ENCODE measurements around the gene ZRANB3. TPM values are rescaled to one million over a fixed set of nuclear protein-coding genes. Genes with fewer than 3 reads are reported as not detected.

The ZRANB3 gene
- total and polyA plus RNA-seq, 10 of the 15 experiments (the other 5 are each of a cell fraction or from before 2014, with no cell fraction given) = 5.6 to 11.4 (median 9.9) TPM

DNA sequence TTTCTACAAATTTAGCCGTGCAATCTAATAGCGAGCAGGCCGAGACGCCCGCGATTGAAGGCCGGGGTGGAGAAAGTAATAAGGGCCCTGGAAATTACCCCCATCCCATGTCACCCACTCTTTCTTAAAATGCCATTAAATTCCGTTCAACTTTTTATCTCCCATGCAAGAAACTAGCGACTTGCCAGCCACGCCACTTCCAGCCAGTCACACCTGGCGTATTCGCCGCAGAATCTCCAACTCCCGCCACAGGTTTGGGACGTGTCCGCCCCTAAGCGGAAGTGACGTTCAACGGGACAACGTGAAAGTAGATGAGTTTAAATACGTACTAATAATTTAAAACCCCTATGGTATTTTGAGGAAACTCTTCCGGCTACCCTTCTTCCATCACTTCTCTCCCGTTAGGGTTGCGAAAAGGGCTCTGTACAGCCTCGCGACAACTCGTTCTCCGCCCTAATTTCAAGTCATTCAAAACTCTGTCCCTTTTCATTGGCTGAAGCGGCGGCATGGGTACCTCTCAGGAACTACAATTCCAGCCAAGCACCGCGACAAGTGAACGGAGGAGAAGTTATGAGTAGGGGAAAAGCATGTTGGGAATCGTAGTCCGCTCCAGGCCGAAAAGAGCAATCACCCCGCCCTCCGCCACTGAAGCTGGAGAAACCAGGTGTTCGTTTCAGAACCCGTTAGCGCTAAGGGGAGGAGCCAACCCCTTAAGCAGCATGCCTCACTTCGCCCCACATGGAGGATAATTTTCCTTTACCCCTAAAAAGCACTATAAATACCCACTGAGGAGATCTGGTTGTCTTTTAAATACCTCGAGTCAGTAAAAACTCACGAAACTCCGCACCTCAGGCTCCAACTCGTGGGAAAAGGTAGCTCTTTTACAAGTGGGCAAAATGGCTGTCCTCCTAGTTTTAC lies at the start of gene ZRANB3 (continued):
- TF ChIP-seq EP300 (IDR thresholded peaks at IDR 0.05; ENCODE audit: borderline replicate concordance in 1 of 2, control insufficient read depth in 1 of 2, low read depth in 2 of 2, low read length in 2 of 2) = no peak
- TF ChIP-seq, protein P1, sequence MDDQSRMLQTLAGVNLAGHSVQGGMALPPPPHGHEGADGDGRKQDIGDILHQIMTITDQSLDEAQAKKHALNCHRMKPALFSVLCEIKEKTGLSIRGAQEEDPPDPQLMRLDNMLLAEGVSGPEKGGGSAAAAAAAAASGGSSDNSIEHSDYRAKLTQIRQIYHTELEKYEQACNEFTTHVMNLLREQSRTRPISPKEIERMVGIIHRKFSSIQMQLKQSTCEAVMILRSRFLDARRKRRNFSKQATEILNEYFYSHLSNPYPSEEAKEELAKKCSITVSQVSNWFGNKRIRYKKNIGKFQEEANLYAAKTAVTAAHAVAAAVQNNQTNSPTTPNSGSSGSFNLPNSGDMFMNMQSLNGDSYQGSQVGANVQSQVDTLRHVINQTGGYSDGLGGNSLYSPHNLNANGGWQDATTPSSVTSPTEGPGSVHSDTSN (IDR thresholded peaks at IDR 0.05; ENCODE audit: insufficient replicate concordance, low read depth, low read length) = peak; percentile 75
- TF ChIP-seq, protein P2, sequence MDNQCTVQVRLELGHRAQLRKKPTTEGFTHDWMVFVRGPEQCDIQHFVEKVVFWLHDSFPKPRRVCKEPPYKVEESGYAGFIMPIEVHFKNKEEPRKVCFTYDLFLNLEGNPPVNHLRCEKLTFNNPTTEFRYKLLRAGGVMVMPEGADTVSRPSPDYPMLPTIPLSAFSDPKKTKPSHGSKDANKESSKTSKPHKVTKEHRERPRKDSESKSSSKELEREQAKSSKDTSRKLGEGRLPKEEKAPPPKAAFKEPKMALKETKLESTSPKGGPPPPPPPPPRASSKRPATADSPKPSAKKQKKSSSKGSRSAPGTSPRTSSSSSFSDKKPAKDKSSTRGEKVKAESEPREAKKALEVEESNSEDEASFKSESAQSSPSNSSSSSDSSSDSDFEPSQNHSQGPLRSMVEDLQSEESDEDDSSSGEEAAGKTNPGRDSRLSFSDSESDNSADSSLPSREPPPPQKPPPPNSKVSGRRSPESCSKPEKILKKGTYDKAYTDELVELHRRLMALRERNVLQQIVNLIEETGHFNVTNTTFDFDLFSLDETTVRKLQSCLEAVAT (IDR thresholded peaks at IDR 0.05) = no peak
- TF ChIP-seq, protein P3, sequence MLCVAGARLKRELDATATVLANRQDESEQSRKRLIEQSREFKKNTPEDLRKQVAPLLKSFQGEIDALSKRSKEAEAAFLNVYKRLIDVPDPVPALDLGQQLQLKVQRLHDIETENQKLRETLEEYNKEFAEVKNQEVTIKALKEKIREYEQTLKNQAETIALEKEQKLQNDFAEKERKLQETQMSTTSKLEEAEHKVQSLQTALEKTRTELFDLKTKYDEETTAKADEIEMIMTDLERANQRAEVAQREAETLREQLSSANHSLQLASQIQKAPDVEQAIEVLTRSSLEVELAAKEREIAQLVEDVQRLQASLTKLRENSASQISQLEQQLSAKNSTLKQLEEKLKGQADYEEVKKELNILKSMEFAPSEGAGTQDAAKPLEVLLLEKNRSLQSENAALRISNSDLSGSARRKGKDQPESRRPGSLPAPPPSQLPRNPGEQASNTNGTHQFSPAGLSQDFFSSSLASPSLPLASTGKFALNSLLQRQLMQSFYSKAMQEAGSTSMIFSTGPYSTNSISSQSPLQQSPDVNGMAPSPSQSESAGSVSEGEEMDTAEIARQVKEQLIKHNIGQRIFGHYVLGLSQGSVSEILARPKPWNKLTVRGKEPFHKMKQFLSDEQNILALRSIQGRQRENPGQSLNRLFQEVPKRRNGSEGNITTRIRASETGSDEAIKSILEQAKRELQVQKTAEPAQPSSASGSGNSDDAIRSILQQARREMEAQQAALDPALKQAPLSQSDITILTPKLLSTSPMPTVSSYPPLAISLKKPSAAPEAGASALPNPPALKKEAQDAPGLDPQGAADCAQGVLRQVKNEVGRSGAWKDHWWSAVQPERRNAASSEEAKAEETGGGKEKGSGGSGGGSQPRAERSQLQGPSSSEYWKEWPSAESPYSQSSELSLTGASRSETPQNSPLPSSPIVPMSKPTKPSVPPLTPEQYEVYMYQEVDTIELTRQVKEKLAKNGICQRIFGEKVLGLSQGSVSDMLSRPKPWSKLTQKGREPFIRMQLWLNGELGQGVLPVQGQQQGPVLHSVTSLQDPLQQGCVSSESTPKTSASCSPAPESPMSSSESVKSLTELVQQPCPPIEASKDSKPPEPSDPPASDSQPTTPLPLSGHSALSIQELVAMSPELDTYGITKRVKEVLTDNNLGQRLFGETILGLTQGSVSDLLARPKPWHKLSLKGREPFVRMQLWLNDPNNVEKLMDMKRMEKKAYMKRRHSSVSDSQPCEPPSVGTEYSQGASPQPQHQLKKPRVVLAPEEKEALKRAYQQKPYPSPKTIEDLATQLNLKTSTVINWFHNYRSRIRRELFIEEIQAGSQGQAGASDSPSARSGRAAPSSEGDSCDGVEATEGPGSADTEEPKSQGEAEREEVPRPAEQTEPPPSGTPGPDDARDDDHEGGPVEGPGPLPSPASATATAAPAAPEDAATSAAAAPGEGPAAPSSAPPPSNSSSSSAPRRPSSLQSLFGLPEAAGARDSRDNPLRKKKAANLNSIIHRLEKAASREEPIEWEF (IDR thresholded peaks at IDR 0.05; ENCODE audit: insufficient replicate concordance, low read depth, low read length) = no peak
- TF ChIP-seq TCF3 (IDR thresholded peaks at IDR 0.05; ENCODE audit: borderline replicate concordance, insufficient read depth, low read depth, low read length) = peak; percentile 79; the same call in 1 of the 2 replicates
- TF ChIP-seq TCF12 (IDR thresholded peaks at IDR 0.05; ENCODE audit: low read depth, low read length) = 0 out of 2 replicates have a peak, but pooled peaks have one; percentile 52
- TF ChIP-seq SPI1 (IDR thresholded peaks at IDR 0.05; ENCODE audit: borderline replicate concordance, insufficient read depth, low read depth, low read length) = peak; percentile 30; the same call in 1 of the 2 replicates
- TF ChIP-seq ETV6 (conservative IDR thresholded peaks at IDR 0.05 in 1 of 2, IDR thresholded peaks at IDR 0.05 in 1 of 2; ENCODE audit: borderline replicate concordance in 1 of 2, low read depth in 1 of 2) = no peak
- TF ChIP-seq MXI1 (IDR thresholded peaks at IDR 0.05; ENCODE audit: low read depth, low read length) = peak; percentile 86
- TF ChIP-seq, protein P4, sequence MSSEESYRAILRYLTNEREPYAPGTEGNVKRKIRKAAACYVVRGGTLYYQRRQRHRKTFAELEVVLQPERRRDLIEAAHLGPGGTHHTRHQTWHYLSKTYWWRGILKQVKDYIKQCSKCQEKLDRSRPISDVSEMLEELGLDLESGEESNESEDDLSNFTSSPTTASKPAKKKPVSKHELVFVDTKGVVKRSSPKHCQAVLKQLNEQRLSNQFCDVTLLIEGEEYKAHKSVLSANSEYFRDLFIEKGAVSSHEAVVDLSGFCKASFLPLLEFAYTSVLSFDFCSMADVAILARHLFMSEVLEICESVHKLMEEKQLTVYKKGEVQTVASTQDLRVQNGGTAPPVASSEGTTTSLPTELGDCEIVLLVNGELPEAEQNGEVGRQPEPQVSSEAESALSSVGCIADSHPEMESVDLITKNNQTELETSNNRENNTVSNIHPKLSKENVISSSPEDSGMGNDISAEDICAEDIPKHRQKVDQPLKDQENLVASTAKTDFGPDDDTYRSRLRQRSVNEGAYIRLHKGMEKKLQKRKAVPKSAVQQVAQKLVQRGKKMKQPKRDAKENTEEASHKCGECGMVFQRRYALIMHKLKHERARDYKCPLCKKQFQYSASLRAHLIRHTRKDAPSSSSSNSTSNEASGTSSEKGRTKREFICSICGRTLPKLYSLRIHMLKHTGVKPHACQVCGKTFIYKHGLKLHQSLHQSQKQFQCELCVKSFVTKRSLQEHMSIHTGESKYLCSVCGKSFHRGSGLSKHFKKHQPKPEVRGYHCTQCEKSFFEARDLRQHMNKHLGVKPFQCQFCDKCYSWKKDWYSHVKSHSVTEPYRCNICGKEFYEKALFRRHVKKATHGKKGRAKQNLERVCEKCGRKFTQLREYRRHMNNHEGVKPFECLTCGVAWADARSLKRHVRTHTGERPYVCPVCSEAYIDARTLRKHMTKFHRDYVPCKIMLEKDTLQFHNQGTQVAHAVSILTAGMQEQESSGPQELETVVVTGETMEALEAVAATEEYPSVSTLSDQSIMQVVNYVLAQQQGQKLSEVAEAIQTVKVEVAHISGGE (CRISPR knock-in tag; IDR thresholded peaks at IDR 0.05) = no peak
- TF ChIP-seq SMAD1 (IDR thresholded peaks at IDR 0.05; ENCODE audit: low read depth, partially characterized antibody) = no peak
- TF ChIP-seq, protein P5, sequence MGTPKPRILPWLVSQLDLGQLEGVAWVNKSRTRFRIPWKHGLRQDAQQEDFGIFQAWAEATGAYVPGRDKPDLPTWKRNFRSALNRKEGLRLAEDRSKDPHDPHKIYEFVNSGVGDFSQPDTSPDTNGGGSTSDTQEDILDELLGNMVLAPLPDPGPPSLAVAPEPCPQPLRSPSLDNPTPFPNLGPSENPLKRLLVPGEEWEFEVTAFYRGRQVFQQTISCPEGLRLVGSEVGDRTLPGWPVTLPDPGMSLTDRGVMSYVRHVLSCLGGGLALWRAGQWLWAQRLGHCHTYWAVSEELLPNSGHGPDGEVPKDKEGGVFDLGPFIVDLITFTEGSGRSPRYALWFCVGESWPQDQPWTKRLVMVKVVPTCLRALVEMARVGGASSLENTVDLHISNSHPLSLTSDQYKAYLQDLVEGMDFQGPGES (IDR thresholded peaks at IDR 0.05) = no peak
- no peak for TF ChIP-seq MYC (IDR thresholded peaks at IDR 0.05; ENCODE audit: insufficient read depth, insufficient read length, insufficient replicate concordance, low read length, severe bottlenecking)

All from GM12878 (cell line).